Right cardiac atrium (tissue), 5 donors: Measurements from ENCODE around the gene MEIOB. TPM values are rescaled to one million over a fixed set of nuclear protein-coding genes. Genes with fewer than 3 reads are reported as not detected.
"Not testable (repeated sequence)": the region's sequence is repeated elsewhere in the genome, so short reads cannot be mapped to it uniquely, and the experiment has no call there.

Experiments
- ATAC-seq, 2 donors: fragments of 200-7000 bp; cut with Tn5 transposase; one replicate each; pipeline versions ENCODE4 v1.8.0 to v1.9.1; 2020; ENCODE audit warnings: moderate library complexity in 2 of 2, mild to moderate bottlenecking in 1 of 2
- DNase-seq, 3 donors: peaks; one replicate each; pipeline ENCODE4 v3.0.0-alpha.2; 2020
- H3K27ac ChIP-seq: one replicate; pipeline ENCODE4 v1.5.1; 2013; ENCODE audit warnings: mild to moderate bottlenecking, low read length, control low read depth, moderate library complexity
- H3K27me3 ChIP-seq: one replicate; pipeline ENCODE4 v1.6.1; 2013; ENCODE audit not compliant: control insufficient read depth, insufficient read depth
- H3K4me1 ChIP-seq: one replicate; pipeline ENCODE4 v1.6.1; 2013; ENCODE audit warnings: low read length; ENCODE audit not compliant: control insufficient read depth, insufficient read depth
- H3K4me3 ChIP-seq: one replicate; pipeline ENCODE4 v1.5.1; 2013; ENCODE audit warnings: low read length, control low read depth
- H3K9me3 ChIP-seq: one replicate; pipeline ENCODE4 v1.6.1; 2013; ENCODE audit warnings: low read length; ENCODE audit not compliant: control insufficient read depth
- WGBS: extraction: QIAGEN DNeasy Blood & Tissue Kit; methylation state at CpG from one replicate; pipeline ENCODE4 v1.1.7; 2013; 5-methylcytosine and 5-hydroxymethylcytosine counted together
- intact Hi-C, 4 donors: fragments of 100-400 bp; cut with DNase I; formaldehyde crosslinking; loops; one replicate each; pipeline versions ENCODE4 v1.11.0 to v1.14.0; 2022 to 2023
- polyA plus RNA-seq: library from polyadenylated mRNA; stranded (reverse); fragments of 200-250 nt; gene quantifications from one replicate; pipeline ENCODE4 v1.2.3, GENCODE V29; 2013
- total RNA-seq, 4 donors: library from RNA; stranded (reverse); fragmentation: NEBNext Ultra II Directional; extraction: Animal tissue kit (Norgen Biotek cat#: 25700); gene quantifications; one replicate each; pipeline ENCODE4 v1.2.1, GENCODE V29; 2021
- donor health status: healthy with polysubstance abuse.
- donor health status: DM: no; HTN: yes; CAD: no.
- donor health status: DM: no; HTN: no; CAD: no.
- donor health status: DM: no; HTN: yes; CAD: no; lungs with severe emphysema.
- donor health status: DM: yes; HTN: yes; CAD: no.

The MEIOB gene
- total and polyA plus RNA-seq, 5 donors: not detected

GRCh38 chr16:1807626-1808025, 64.3 kb downstream of the MEIOB start:
- ATAC-seq (peak in 1 of 2 donors; percentile 11), DNase-seq (peak in 2 of 3 donors; percentile 14 to 47)
- WGBS: 92% methylated on average over 10 of the region's 10 CpGs
- intact Hi-C loops: no loop called here
- no peak overlapping the region for H3K27ac ChIP-seq
- no peaks in the 10 kb centered on the region for H3K4me1 ChIP-seq
- H3K9me3 ChIP-seq: no peaks in the 10 kb centered on the region
- H3K27me3 ChIP-seq: no peaks in the 10 kb centered on the region
- no peak overlapping the region for H3K4me3 ChIP-seq

DNA sequence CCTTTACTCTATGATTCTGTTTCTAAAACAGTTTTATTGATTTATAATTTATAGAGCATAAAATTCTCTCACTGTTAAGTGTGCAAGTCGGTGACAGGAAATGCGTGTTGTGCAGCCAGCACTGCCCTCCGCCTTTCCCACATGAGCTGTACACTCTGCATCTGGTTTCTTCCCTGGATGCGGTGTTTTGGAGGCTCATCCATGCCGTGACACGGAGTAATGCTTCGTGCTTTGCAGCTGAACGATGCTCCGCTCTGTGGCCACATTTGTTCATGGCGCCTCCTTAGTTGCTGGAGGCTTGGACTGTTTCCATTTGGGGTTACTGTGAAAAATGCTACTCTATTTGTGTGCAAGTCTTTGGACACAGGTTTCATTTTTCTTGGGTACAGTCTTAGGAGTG, 71.3 kb downstream of the MEIOB start:
- DNase-seq: no peak
- H3K27ac ChIP-seq: no peak overlapping the region
- ATAC-seq: no peak
- no peaks in the 10 kb centered on the region for H3K9me3 ChIP-seq
- no peaks in the 10 kb centered on the region for H3K27me3 ChIP-seq
- WGBS: 84% methylated on average over 10 of the region's 10 CpGs
- intact Hi-C loops: no loop called here
- H3K4me3 ChIP-seq: no peak overlapping the region
- H3K4me1 ChIP-seq: no peaks in the 10 kb centered on the region

DNA sequence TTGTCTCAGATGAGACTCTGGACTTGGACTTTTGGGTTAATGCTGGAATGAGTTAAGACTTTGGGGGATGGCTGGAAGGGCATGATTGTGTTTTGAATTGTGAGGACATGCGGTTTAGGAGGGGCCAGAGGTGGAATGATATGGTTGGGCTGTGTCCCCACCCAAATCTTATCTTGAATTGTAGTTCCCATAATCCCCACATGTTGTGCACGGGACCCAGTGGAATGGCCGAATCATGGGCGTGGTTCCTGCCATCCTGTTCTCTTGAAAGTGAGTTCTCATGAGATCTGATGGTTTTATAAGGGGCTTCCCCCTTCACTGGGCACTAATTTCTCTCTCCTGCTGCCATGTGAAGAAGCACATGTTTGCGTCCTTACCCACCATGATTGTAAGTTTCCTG, 72.7 kb downstream of the MEIOB start:
- intact Hi-C loops, H3K9me3 ChIP-seq, H3K27me3 ChIP-seq, ATAC-seq, H3K4me3 ChIP-seq, H3K27ac ChIP-seq, H3K4me1 ChIP-seq: not testable (repeated sequence)
- WGBS: 83% methylated on average over 5 of the region's 5 CpGs
- peak in 1 of 3 donors; percentile 24 for DNase-seq

GRCh38 chr16:1794908-1795666, 76.9 kb downstream of the MEIOB start:
- peak in 2 of 3 donors; percentile 28 to 54 for DNase-seq
- WGBS: 85% methylated on average over 32 of the region's 32 CpGs
- no peak overlapping the region for H3K27ac ChIP-seq
- no peaks in the 10 kb centered on the region for H3K27me3 ChIP-seq
- intact Hi-C loops: no loop called here
- ATAC-seq: no peak
- no peak overlapping the region for H3K4me3 ChIP-seq
- H3K9me3 ChIP-seq: no peaks in the 10 kb centered on the region
- no peaks in the 10 kb centered on the region for H3K4me1 ChIP-seq

GRCh38 chr16:1794221-1794871, 77.6 kb downstream of the MEIOB start:
- WGBS: 64% methylated on average over 18 of the region's 18 CpGs
- H3K4me1 ChIP-seq: no peaks in the 10 kb centered on the region
- DNase-seq (peak in 2 of 3 donors; percentile 40 to 55), ATAC-seq (no peak)
- no peaks in the 10 kb centered on the region for H3K27me3 ChIP-seq
- no peaks in the 10 kb centered on the region for H3K9me3 ChIP-seq
- intact Hi-C loops: no loop called here
- H3K27ac ChIP-seq: no peak overlapping the region
- H3K4me3 ChIP-seq: no peak overlapping the region

DNA sequence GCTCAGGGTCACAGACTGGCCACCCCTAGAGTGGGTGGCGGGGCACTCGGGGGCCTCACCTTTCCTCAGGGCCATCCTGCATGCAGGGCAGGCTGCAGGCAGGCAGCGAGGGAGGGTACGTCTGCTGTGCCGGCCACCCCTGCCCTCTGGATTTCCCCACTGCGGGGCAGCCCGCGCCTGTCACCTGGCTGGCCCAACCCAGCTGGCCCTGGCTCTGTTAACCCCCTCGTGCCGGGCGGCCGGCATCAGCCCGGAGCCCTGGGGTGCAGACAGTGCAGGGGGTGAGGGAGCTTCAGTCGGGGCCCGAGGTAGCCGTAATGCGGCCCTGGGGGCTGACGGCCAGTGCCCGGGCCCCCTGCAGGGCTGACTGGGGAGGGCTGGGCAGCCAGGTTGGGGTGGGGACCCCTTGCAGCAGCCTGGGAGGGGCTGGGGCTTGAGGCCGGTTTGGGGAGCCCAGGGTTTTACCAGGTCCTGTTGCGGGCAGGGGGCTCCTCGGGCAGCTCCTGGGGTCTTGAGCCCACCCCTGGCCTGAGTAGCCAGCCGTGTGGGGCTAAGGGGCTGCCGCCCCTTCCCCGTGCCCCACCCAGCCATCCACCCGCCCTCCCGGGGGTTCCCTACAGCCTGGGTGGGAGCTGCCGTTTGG, 78.3 kb downstream of the MEIOB start, which contains the start of gene IGFALS:
Gene IGFALS, minus strand, starts transcription at position 128 of the 643 bp plus-strand sequence. Its CDS starts 53 bp downstream, at position 75.
- peak in 1 of 2 donors; percentile 8 for ATAC-seq
- 58% methylated on average over 28 of the region's 28 CpGs for WGBS
- H3K9me3 ChIP-seq: no peaks in the 10 kb centered on the region
- H3K27ac ChIP-seq: no peak within 1 kb of the TSS
- intact Hi-C loops: no loop called here
- no peak within 1 kb of the TSS for H3K4me3 ChIP-seq
- no peaks in the 10 kb centered on the region for H3K27me3 ChIP-seq
- no peaks in the 10 kb centered on the region for H3K4me1 ChIP-seq
- DNase-seq: peak in 1 of 3 donors; percentile 46

DNA sequence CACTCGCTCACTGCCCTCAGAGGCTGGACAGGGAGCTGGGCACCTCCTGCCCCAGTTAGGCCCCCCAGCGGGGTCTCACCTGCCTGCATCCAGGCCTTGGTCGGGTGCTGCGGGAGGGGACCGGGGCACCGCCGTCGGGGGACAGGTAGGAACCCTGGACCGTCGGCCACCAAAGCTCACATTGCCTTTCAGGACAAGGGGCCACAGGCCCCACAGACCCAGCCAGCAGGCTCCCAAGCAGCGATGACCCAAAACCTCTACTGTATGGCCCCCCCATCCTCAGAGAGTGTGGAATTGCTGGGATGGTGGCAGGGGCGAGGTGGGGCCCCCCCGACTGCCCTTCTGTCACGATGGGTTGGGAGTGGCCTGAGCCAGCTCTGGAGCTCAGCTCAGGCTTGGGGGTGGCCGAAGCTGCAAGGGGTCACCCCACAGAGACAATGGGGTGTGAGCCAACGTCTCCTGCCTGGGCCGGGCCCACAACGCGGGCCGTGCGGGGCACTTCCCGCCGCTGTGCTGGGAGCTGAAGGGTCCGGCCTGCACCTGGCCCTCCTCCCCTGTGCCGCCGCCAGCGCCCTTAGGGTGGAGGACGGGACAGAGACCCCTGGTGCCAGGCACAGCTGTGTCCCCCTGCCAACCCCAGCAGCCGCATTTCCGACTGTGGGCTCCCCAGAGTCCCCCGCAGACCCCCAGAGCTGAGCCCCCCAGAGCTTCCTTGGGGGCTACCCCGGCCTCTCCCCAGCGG, 79.0 kb downstream of the MEIOB start:
- peak in 2 of 3 donors; percentile 42 to 57 for DNase-seq
- 85% methylated on average over 33 of the region's 33 CpGs for WGBS
- Histone ChIP-seq H3K9me3 (no peaks in the 10 kb centered on the region), H3K27me3 (no peaks in the 10 kb centered on the region), H3K4me1 (no peaks in the 10 kb centered on the region), H3K27ac (no peak overlapping the region), H3K4me3 (no peak overlapping the region)
- ATAC-seq: no peak
- intact Hi-C loops: no loop called here

GRCh38 chr16:1791943-1792812, 79.8 kb downstream of the MEIOB start:
- intact Hi-C loops: no loop called here
- H3K4me3 ChIP-seq: no peak overlapping the region
- H3K9me3 ChIP-seq: no peaks in the 10 kb centered on the region
- H3K27ac ChIP-seq: no peak overlapping the region
- no peak for ATAC-seq
- H3K4me1 ChIP-seq: no peaks in the 10 kb centered on the region
- WGBS: 84% methylated on average over 59 of the region's 59 CpGs
- H3K27me3 ChIP-seq: no peaks in the 10 kb centered on the region
- DNase-seq: peak in 2 of 3 donors; percentile 44 to 54

GRCh38 chr16:1791256-1791942, 80.6 kb downstream of the MEIOB start:
- Histone ChIP-seq H3K27me3 (no peaks in the 10 kb centered on the region), H3K27ac (no peak overlapping the region), H3K9me3 (no peaks in the 10 kb centered on the region), H3K4me3 (no peak overlapping the region), H3K4me1 (no peaks in the 10 kb centered on the region)
- intact Hi-C loops: no loop called here
- DNase-seq (peak in 2 of 3 donors; percentile 25 to 54), ATAC-seq (no peak)
- 94% methylated on average over 53 of the region's 53 CpGs for WGBS
